ENCODE measurements around the gene EID1.
"Not testable (repeated sequence)": the region's sequence is repeated elsewhere in the genome, so short reads cannot be mapped to it uniquely, and the experiment has no call there.

The EID1 gene

DNA sequence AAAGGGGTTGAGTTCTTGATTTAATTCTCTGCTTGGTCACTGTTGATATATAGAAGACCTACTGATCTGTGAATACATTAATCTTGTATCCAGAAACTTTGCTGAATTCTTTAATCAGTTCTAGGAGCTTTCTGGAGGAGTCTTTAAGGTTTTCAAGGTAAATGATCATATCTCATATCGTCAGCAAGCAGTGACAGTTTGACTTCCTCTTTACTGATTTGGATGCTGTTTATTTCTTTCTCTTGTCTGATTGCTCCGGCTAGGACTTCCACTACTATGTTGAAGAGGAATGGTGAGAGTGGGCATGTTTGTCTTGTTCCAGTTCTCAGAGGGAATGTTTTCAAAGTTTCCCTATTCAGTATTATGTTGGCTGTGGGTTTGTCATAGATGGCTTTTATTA, 31.4 kb downstream of the EID1 start:
- DNase-seq: not testable (repeated sequence)

DNA sequence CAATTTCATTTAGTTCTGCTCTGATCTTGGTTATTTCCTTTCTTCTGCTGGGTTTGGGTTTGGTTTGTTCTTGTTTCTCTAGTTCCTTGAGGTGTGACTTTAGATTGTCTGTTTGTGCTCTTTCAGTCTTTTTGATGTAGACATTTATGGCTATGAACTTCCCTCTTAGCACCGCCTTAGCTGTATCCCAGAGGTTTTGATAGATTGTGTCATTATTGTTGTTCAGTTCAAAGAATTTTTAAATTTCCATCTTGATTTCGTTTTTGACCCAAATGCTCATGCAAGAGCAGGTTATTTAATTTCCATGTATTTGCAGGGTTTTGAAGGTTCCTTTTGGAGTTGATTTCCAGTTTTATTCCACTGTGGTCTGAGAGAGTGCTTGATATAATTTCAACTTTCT, 32.6 kb downstream of the EID1 start:
- DNase-seq: not testable (repeated sequence)

DNA sequence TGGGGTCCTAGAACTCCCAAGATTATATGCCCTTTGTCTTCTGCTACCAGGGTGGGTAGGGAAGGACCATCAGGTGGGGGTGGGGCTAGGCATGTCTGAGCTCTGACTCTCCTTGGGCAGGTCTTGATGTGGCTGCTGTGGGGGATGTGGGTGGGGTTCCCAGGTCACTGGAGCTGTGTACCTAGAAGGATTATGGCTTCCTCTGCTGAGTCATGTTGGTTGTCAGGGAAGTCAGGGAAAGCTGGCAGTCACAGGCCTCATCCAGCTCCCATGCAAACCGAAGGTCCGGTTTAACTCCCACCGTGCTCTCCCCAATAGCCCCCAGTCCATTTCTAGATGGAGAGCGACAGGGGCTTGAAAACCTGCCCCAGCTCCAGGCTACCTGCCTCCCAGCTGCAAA, 35.2 kb downstream of the EID1 start:
- DNase-seq: no peak

DNA sequence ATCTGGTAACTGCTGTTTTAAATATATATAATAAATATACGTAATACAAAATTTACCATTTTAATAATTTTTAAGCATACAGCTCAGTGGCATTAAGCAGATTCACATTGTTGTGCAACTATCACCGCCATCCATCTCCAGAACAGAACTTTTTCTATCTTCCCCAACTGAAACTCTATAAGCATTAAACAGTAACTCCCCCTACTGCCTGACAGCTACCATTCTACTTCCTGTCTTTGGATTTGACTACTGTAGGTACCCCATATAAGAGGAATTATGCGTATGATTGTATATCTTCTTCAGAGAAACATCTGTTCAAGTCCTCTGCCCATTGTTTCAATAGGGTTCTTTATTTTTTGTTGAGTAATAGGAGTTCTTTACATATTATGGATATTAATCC, 36.8 kb downstream of the EID1 start:
- no peak for DNase-seq

- no peak for DNase-seq
Observed at GRCh38 chr15:48915861-48916260, 37.9 kb downstream of the EID1 start.

DNA sequence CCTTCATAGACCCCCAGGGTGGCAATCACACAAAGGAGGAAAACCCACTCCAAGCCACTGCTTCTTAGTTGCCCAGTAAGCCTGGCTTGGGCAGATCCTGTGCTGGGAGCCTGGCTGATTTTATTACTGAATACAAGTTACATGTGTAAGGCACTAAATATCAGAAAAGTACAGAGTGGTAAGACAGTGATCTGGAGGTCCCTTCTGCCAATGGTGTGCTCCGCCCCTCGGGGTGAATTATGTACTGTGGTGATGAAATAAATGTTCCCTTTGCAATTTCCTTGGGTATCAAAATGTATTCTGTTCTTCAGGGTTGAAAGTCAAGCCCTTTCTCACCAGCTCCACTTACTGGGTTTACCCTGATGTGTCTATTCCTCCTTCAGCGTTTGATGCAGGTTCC, 38.8 kb downstream of the EID1 start:
- DNase-seq: no peak

- no peak for DNase-seq
Observed at GRCh38 chr15:48922046-48922445, 44.1 kb downstream of the EID1 start.

DNA sequence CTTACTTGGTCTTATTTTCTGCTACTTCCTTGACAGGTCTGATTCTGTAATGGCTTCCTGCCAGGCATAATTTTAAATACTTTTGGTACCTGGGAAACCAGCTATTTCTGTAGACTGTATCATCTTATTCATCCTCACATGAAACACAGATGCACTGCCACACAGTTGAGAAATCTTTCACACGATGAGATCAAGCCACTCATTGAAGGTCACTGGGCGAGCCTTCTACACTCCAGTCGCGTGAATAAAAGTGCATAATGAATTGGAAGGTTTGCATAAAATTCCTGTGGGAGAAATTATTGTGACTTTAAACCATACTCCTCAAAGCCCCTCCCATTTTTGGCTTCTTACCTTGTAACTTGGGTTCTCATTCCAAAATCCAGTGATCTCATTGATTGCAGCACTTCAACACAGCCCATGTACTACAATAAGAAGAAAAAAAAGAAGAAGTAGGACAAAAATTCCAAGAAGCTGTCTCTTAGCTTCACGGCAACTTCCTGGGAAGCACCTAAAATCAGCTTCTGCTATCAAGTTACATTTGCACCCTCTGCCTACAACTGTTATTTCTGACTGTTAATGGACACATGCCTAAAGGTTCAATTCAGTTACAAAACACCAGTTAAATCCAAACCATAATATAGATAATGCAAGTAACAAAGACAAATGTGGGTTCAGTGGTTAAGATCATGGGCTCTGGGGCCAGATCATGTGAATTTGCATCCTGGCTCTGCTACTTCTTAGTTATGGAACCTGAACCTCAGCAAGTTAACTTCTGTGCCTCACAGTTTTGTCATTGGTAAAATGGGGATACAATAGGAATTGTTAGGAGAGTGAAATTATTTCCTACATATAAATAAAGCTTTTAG, 46.8 kb downstream of the EID1 start:
- no peak for DNase-seq

DNA sequence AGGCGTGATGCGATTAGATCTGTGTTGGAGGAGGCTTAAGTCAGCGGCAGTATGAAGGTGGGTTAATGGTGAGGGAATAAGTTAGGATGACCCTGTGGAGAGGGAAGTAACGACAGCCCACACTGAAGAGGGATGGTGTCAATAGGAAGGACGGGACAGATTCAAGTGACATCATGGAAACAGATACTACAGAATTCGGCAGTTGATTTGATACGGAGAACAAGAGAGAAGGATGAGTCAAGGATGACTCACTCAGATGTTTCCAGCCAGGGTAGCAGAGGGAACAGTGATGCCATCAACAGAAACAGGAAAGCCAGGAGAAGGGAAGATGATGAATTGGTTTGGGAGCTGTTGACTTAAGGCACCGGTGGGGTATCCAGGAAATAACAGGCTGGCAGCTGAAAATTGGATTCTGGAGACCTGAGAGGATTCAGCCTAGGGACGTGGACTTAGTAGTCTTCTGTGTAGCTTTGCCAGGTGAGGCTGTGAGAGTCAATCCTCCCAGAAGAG, 47.8 kb downstream of the EID1 start:
- peak in 5 of 56 donors; percentile 13 to 43 (median 33) for DNase-seq

DNA sequence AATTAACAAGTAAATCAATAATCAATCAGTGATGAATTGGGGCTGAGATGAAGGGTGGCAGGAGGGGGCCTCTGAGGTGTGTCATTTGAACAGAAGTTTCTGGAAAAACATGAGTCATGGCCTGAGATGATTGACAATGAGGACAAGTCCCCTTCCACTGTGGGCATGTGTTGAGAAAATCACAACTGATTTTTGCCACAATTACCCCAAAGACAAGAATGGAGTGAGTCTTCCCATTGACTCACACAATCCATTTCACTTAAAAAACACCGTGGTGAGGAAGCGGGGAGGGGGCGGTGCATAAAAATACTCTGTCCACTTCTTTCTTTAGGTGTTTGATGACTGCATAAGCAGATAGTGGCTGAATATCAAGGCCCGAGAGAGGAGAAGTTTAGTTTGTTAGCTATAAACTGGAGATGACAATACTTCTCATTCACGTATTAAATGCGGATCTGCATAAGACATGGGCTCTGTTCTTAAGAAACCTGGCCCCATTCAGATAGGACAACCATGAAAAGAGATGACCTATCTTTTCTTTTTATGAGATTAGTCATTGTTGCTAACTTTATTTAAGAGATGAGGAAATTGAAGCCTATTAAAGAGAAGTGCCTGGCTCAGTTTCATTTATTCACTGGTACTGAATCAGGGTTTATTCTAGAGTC, 51.1 kb downstream of the EID1 start:
- no peak for DNase-seq

DNA sequence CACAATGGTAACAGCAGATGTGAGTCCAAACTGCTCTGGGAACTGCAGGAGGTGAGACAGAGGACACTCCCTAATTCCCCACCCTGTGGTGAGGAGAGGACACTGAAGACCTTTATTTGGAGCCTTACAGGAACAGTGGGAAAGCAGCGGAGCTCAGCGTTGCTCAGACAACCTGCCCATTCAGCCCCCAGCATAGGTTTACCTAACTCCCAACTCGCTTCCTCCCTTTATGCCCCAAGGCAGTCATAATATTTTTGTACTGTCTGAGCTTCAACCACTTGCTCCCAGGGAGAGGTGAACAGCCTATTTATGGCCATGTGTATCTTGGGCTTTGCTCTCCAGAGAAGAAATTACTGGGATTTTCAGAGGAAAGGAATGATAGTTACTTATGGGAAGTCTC, 51.7 kb downstream of the EID1 start:
- DNase-seq: no peak
